Upper lobe of left lung (tissue), 4 donors: ENCODE data around the gene CNTN6.

Experiments used
- EP300 ChIP-seq, 4 donors: sonication (generic); formaldehyde crosslinking; IDR thresholded peaks; one replicate each; pipeline ENCODE4 v1.5.1; 2017; ENCODE audit warnings: antibody characterized with exemption in 4 of 4, control low read depth in 2 of 4
- POLR2A ChIP-seq, 4 donors: fragments of 450-650 bp; IDR thresholded peaks; one replicate each; pipeline ENCODE4 v1.5.1; 2016 to 2017; ENCODE audit warnings: antibody characterized with exemption in 4 of 4, mild to moderate bottlenecking in 2 of 4
- TF ChIP-seq, protein P1 (sequence below), 6 experiments: fragments of 450-650 bp in 4 of 6; fragments of 200-600 bp in 2 of 6; sonication (generic) in 2 of 6; IDR thresholded peaks; one replicate each; pipeline ENCODE4 v1.5.1; 2016 to 2019; ENCODE audit warnings: antibody characterized with exemption in 6 of 6

GRCh38 chr3:1088503-1088902, 4.3 kb upstream of the CNTN6 start:
- TF ChIP-seq POLR2A (IDR thresholded peaks at IDR 0.05), result no peak
- TF ChIP-seq, protein P1, sequence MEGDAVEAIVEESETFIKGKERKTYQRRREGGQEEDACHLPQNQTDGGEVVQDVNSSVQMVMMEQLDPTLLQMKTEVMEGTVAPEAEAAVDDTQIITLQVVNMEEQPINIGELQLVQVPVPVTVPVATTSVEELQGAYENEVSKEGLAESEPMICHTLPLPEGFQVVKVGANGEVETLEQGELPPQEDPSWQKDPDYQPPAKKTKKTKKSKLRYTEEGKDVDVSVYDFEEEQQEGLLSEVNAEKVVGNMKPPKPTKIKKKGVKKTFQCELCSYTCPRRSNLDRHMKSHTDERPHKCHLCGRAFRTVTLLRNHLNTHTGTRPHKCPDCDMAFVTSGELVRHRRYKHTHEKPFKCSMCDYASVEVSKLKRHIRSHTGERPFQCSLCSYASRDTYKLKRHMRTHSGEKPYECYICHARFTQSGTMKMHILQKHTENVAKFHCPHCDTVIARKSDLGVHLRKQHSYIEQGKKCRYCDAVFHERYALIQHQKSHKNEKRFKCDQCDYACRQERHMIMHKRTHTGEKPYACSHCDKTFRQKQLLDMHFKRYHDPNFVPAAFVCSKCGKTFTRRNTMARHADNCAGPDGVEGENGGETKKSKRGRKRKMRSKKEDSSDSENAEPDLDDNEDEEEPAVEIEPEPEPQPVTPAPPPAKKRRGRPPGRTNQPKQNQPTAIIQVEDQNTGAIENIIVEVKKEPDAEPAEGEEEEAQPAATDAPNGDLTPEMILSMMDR (IDR thresholded peaks at IDR 0.05), result no peak
- no peak for TF ChIP-seq EP300 (IDR thresholded peaks at IDR 0.05)
